ENCODE measurements around the gene GTF3C4.

Gene GTF3C4

DNA sequence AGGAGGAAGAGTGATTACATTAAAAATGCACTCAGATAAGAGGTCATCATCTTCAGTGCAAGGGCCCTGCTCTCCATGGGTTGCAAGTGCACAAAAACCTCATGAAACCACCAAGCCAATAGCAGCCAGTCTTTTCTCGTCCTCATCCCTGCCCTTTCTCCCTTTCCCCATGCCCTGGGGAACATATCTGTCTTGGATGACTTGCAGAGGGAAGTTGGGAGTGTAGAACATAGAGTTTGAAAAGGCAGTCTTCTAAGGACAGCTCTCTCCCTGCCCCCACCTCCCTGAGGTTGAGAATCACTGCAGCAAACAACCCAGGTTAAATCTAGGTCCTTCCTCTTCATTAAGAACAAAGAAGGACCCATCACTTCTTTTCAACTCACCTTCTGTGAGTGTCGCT, 22.5 kb upstream of the GTF3C4 start:
- no peak for DNase-seq (ENCODE audit: low read depth)

DNA sequence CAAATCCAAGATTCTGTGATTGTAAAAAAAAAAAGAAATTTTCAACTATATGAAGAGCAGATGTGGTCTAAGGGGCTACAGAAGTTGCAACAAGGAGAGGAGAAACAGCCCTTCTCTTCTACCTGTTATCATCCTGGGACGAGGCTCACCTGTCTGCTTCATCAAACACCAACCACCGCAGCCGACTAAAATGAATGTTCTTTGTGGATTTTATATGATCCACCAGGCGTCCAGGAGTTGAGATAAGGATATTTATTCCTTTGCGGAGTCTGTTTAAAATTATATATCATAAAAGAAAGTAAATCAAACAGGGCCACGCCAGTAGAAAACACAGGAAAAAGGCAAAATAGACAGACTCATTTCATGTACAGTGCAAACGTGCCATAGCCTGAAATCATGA, 22.0 kb upstream of the GTF3C4 start:
- no peak for DNase-seq (ENCODE audit: low read depth)

DNA sequence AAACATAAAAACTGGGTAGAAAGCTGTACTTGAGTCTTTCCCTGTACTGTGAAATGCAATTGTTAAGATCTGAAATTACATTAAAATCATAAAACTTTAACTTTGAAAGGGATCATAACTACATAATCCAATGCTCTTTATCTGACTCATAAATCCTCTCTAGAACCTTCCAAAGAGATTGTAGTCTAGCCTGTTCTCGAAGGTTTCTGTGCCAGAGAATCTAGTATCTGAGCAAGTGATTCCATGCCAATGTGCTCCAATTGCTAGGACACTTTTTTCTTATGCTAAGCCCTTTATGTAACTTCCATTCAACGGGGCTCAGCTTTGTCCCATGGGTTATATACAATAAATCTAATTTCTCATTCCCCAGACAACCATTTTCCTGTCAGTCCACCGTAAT, 21.6 kb upstream of the GTF3C4 start:
- no peak for DNase-seq (ENCODE audit: low read depth)

DNA sequence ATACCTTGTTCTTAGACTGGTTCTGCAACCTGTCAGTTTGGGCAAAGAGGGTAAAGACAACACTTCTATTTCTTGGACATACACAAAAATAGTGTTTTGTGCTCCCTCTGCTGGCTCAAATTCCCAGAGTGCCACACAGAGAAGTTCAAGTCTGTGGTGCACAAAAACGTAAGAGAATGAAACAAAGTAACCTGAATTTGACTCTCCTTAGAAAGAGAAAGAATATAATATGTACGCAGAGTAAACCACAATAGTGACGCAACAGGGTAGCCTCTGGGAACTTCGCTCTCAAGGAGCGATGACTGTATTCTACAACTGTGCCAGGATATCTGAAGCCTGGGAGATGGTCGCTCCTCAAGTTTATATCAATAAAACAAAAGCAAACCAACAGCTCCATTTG, 19.0 kb upstream of the GTF3C4 start:
- peak; percentile 66 for DNase-seq (ENCODE audit: low read depth)

DNA sequence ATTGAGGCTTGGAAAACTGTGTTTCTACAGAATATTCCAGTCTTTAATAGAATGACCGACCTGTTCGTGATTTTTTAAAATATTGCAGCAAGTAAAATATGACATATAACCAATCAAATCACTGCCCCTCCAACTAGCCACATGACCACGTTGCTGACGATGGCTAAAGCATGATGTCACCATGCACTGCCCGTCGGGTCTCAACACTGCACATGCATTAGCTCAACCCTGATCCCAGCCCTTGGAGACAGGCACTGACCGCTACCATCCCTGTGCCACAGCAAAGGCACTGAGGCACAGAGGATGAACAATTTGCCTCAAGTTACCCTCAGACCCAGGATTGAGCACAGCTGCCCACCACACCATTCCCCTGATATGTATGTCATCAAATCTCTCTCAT, 14.0 kb upstream of the GTF3C4 start:
- no peak for DNase-seq (ENCODE audit: low read depth)

DNA sequence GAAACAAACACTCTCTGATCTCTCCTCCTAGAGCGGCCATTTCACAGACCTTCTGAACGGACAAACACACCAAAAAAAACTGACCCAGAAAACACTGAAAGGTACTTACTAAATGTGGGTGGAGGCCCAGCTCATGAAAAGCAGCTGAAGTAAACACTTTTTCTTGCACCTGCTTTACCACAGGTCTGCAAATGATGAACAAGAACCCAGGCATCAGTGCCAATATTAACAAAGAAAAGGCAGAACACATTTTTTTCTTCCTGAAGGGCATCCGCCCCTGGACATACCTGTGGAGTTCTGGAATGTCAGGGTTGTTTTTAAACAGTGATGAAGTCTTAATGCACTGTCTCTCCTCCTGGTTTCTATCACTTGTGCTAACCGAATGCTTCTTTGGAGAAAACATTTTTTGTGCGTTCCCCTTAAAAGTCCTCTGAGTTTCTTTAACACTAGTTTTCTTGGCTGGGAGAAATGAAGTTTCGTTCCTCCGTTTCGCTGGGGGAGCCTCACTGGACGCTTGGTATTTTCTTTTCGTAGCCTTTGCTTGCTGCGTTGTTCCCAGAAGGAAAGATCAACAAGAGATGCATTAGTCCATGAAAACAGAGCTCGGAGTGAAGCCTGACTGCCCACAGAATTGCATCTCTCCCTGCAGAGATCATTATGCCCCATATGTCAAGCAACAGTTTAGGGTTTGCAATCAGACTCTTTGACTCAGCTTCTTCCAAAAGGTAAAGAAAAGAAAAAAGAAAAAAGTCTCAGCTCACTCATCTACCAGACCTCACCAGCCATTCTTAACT, 7.9 kb upstream of the GTF3C4 start:
- DNase-seq (ENCODE audit: low read depth), result no peak

DNA sequence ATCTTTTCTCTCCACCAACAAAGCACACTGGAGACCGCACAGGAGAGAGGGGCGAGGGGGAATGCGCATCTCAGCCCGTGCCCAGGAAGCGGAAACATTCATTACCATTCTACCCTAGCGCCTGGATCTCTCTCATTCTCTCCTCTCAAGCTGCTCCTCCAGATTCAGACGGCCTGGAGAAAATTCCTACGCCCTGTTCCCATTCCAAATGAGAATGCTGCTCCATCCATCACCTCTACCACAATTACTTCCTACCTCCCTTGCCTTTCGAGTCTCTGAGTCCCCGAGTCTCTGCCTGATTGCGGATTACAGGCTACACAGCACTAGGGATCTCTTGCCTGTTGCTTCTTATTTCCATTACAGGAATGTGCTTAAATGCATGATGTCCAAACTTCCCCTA, 7.1 kb upstream of the GTF3C4 start:
- no peak for DNase-seq (ENCODE audit: low read depth)

DNA sequence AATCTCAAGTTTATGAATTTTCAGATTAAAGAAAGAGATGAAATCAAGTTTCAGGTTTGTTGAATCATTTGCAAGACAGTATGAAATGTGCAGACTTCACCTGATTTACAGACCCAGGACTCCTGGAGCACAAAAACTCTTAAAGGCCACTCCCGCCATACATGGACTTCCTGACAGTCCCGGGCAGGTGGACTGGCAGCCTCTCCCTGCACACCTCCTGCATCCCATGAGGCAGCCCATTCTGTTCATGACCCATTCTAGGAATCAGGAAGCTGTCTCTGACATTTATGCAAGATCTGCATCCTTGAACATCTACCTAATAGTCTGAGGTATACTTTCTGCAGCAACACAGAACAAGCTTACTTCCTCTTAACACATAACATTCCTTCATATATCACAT, 6.4 kb upstream of the GTF3C4 start:
- no peak for DNase-seq (ENCODE audit: low read depth)

DNA sequence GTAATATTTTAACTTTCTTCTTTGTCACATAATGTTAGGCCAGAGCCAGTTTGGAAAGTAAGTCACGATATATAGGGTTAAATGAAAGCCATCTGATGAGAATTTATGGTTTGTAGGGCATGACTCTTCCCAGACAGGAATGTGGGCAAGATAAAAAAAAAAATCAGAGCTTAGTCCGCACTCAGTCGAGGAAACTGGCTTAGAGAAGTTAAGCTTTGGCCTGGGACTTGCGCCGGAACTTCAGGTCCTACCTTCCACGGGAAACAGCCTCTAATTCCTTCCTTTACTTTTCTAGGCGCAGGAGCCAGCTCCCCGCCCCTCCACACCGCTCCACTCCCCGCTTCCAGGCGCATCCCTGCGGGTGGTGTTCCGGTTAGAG, 956 bp upstream of the GTF3C4 start:
- no peak for DNase-seq (ENCODE audit: low read depth)

DNA sequence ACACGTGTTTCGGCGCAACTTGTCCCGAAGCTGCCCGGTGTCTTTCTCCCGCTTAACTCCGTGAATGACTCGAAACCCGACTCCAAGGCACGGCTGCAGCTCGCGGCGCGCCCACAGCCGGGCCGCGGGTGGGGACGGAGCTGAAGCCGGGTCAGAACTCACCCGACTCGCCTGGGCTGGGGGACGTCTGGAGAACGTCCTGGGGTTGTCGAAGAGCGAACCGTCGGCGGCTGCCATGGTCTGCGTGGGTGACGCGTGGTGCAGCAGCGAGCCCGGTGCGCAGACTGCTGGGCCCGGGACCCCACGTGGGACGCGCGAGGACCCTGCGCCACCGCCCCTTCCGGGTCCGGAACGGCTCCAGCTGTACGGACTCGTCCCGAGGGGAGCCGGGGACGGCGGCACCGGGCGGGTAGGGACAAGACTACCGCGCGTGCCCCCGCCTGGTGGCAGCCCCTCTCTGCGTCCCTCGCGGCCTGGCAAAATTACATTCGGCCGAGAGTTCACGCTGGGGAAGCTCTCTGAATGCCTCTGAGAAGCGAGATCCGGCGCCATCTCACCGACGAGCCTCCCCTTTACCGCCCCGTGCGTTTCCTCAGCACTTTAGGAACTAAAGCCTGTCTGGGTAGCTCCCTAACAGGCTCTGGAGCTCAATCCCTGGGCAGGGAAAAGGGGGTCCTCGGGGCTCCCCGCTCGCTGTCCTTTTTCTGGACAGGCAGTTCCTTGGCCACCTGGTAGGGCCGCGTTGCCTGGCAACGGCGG, 387 bp upstream of the GTF3C4 start, which contains the start of gene DDX31:
Gene DDX31 (minus strand): TSS at position 286 of the 759 bp plus-strand sequence. CDS start 49 bp downstream, at position 237.
- peak; percentile 57 for DNase-seq (ENCODE audit: low read depth)

DNA sequence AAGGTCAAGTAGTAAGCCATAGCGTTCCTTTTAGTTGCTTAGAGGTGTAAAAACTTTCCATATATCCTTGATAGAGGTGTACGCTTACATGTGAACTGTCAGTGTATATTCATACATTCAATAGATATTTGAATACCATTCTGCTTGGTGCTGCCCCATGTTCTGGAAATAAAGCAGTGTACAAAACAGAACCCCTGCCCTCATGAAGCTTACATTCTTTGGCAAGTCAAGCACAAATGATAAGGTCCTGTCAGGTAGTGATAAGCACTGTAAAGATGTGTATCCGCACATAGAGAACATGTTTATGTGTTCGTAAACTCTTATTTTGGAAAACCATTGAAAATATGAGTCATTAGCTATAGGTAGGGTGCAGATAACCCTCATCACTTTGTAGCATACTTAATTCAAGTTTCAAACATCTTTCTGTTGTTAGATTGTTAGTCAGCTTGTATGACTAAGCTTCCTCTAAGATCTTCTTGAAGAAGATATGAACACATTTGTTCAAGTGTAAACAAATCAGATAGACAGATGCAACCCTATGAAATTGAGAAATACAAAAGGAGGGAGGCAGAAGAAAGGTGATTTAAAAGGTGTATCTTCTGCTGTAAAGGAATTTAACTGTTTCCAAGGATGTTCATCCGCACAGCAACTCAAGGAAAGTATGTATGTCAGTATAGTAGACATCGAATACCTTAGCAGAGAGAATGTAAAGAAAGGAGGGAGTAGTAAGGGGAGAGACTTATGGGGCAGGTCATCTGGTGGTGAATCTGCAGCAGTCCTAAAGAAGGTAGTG, 1.6 kb downstream of the GTF3C4 start:
- DNase-seq (ENCODE audit: low read depth), result no peak

DNA sequence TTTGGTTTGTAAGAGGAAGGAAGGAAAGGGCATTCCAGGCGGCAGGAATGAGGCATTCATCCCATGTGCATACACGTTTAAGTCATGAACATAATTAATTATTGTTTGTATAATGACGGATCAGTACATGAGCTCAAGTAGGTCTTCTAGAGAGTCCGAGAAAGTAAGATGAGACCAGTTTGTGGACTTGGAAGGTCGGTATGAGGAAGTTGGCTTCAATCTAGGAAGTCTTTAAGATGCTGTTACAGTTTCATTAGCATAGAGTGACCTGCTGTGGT, 2.1 kb downstream of the GTF3C4 start:
- no peak for DNase-seq (ENCODE audit: low read depth)

DNA sequence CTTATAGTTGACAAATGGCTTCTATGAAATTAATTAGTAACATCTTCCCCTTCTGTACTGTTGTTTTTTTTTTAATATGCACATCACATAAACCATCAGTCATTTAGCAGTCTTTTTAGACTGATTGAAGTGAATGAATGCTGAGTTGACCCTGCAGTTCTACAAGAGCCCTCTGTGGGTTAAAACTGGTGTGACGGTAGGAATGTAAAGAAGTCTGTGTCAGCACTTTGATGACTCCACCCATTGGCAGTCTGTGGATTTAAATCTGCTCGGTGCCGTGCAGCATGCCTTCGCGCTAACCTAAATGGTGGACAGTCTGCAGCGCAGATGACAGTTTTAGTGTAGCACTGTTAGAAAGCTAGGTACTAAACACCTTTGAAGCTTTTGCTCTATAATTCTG, 3.1 kb downstream of the GTF3C4 start:
- DNase-seq (ENCODE audit: low read depth), result no peak

DNA sequence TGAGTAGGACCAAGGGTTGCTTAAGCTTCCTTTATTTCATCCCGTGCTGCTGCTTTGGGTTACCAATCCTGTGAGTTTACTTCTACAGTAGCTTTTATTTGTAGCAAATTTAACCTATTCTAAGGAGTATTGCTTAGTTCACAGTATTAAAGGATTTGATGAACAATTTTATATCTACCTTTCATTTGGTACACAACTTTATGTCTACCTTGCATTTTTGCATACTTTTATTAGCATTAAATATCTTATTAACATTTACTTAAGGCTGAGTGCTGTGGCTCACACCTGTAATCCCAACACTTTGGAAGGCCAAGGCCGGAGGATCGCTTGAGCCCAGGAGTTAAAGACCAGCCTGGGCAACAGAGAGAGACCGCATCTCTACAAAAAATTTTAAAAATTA, 4.2 kb downstream of the GTF3C4 start:
- no peak for DNase-seq (ENCODE audit: low read depth)

DNA sequence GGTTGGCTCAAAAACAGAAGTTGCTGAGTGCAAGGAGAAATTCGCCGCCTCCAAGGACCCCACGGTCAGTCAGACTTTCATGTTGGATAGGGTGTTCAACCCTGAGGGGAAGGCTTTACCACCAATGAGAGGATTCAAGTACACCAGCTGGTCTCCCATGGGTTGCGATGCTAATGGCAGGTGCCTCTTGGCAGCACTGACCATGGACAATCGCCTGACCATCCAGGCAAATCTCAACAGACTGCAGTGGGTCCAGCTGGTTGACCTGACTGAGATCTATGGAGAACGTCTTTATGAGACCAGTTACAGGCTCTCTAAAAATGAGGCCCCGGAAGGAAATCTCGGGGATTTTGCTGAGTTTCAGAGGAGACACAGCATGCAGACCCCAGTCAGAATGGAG, 7.7 kb downstream of the GTF3C4 start:
- no peak for DNase-seq (ENCODE audit: low read depth)

DNA sequence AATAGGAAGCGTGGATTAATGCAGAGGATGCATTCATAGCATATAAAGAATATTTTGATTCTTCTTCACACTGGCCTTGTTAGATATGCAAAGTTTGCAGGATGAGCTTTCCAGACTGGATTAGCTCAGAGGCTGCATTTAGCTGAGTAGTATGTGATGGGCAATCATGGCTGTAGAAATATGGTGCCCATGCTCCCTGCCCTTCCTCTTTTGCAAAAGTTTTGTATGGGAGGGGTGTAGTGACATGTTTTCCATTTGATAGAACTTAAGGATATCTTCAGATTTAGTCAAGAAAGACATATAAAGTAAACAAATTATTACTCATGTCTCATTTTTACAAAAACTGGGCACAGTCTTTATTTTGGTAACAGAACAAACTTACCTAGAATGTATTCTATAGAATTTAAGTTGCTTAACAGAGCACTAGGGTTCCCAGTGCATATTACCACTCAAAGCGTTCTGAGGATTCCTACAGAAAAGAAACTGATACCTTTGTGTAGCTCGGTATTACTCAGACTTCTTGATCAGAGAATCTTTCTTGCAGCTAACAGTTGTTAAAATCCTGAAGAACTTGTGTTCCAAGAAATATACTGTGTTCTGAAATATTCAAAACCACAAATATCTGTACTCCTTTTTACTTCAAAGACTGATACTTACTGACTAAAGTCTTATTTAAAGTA, 9.8 kb downstream of the GTF3C4 start:
- no peak for DNase-seq (ENCODE audit: low read depth)

DNA sequence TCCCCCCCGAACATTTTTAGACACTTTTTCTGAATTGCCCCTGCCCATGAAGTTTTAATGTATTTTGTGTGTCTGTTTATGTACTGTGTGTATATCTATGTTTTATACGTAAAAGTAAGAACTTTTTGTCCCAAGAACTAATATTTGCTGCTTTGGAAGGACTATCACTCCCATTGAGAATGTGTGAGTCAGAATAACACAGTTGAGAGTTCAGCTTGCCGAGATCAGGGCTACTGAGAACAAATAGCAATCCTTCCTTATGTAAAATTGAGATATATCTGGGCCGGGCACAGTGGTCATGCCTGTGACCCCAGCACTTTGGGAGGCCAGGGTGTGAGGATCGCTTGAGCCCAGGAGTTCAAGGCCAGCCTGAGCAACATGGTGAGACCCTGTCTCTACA, 11.3 kb downstream of the GTF3C4 start:
- no peak for DNase-seq (ENCODE audit: low read depth)

DNA sequence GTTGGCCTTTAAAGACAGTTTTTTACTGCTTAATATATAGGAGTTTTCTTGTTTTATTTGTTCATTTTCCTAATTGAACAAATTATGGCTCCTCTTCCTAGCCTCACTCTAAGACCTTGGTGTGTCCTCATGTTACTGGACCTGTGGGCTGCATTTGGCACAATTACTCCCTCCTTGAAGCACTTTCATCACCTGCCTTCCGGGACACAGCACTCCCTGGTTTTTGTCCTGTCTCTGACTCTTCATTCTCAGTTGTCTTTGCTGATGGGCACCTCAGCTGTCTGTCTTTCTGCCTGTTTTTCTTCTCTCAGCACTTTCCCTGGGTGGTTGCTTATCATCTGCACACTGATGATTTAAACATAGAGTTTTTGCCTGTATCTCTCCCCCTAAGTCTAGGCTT, 13.6 kb downstream of the GTF3C4 start:
- DNase-seq (ENCODE audit: low read depth), result no peak

DNA sequence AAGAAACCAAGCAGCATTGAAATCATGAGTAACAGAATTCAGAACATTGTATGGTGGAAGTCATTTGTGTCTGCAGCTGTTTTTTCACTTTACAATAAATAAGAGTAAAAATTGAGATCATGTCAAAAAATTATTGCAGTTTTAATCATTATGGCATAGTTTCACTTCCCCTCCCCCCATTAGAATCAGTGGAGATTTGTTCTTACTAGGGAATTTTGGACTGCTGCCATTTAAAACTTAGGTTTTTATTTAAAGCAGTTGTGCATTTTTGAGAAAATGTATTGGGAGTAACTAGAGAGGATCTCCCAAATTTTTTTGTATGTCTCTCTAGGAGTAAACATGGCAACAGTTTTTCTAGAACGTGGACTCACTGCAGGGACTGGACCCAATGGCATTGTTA, 20.4 kb downstream of the GTF3C4 start:
- no peak for DNase-seq (ENCODE audit: low read depth)

DNA sequence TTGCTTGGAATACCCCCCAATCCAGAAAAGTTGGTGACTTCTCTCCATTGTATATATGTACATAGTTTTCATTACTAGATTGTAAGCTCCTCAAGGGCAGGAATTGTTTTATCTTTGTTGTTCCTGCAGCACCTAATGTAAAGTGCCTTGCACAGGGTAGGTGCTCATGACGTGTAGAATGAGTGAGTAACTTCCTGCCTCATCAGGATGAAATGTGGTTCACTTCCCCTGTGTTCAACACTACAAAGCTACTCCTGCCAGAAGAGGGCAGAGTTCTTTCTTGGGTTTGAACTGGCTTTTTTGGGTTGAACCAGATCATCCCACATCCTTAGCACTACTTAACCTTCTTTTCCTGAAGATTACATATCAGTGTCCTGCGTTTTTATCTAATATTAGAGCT, 23.9 kb downstream of the GTF3C4 start:
- DNase-seq (ENCODE audit: low read depth), result no peak

DNA sequence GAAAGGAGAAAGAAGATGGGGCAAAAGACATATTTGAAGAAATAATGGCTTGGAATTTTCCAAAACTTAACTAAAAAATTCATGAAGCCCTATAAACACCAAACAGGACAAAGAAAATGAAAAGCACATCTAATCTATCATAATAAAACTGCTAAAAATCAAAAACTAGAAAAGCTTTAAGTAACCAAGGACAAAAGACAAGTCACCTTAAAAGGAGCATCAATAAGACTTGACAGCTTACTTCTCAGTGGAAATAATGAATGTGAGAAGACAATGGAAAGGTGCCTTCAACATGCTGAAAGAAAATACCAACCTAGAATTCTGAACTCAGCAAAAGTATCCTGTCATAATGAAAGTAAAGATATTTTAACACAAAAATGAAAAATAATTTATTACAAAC, 27.0 kb downstream of the GTF3C4 start:
- DNase-seq (ENCODE audit: low read depth), result no peak

DNA sequence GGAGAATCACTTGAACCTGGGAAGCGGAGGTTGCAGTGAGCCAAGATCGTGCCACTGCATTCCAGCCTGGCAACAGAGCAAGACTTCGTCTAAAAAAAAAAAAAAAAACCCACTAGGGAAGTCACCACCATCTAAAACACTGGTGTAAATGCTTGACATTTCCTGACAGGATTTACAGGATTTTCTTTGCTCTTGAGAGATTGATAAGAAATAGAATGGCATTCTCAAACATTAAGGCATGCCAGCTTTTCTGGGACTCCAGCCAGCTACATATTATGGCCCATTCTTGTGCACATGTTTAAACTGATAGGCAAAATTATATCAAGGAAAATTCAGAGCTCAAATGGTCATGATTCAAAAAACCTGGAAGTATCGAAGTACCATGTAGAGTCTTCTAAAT, 28.7 kb downstream of the GTF3C4 start:
- DNase-seq (ENCODE audit: low read depth), result no peak

DNA sequence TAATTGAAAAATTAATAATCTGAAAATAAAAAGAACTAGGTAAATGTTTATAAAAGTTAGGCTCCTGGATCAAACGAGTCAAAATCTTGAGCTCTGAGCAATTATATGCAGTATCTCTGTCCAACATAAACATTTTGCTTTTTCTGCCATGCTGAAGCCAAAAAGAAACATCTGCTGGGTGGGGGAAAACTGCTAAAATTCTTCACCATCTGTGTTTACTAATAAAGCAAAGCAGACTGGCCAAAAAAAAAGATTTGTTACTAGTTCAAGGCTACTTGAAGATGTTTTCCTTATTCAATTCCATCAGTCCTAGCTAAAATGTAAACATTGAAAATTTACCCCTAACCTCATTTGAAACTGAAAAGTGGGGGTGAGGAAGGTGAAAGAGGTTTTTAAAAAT, 29.7 kb downstream of the GTF3C4 start:
- DNase-seq (ENCODE audit: low read depth), result no peak
